PC-3 (cell line): Measurements from ENCODE around the gene DCAF4.

Source experiments
- EZH2 ChIP-seq: fragments of 300-600 bp; sonication (generic); IDR thresholded peaks from one replicate; pipeline ENCODE4 v1.6.1; 2017; ENCODE audit warnings: antibody characterized with exemption, mild to moderate bottlenecking, low read length; ENCODE audit not compliant: unreplicated experiment
- EZH2phosphoT487 ChIP-seq: fragments of 300-600 bp; sonication (generic); IDR thresholded peaks from 2 replicates; pipeline ENCODE4 v1.6.1; 2018; ENCODE audit warnings: mild to moderate bottlenecking, antibody characterized with exemption, low read length, borderline replicate concordance
- TF ChIP-seq, protein P1 (sequence below): fragments of 300-600 bp; sonication (generic); conservative IDR thresholded peaks from 2 replicates; pipeline ENCODE4 v1.5.1; 2017; ENCODE audit warnings: antibody characterized with exemption, low read depth, mild to moderate bottlenecking, low read length

DNA sequence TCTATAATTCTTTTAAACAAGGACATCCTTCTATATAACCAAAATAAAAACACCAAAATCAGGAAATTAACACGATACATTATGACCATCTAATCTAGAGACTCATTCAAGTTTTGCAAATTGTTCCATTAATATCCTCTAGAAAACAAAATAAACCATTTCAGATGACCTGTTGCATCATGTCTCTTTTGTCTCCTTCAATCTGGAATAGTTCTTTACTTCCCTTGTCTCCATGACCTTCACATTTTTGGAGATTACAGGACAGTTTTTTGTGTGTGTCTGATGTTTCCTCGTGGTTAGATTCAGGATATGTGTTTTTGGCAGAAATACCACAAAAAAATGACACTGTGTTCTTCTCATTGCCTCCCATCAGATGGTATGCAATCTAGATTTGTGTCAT is 12.5 kb upstream of the DCAF4 start:
- TF ChIP-seq, protein P1, sequence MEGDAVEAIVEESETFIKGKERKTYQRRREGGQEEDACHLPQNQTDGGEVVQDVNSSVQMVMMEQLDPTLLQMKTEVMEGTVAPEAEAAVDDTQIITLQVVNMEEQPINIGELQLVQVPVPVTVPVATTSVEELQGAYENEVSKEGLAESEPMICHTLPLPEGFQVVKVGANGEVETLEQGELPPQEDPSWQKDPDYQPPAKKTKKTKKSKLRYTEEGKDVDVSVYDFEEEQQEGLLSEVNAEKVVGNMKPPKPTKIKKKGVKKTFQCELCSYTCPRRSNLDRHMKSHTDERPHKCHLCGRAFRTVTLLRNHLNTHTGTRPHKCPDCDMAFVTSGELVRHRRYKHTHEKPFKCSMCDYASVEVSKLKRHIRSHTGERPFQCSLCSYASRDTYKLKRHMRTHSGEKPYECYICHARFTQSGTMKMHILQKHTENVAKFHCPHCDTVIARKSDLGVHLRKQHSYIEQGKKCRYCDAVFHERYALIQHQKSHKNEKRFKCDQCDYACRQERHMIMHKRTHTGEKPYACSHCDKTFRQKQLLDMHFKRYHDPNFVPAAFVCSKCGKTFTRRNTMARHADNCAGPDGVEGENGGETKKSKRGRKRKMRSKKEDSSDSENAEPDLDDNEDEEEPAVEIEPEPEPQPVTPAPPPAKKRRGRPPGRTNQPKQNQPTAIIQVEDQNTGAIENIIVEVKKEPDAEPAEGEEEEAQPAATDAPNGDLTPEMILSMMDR: no peak
- TF ChIP-seq EZH2phosphoT487 (no peak), EZH2 (no peak)
